Kidney epithelial cell (primary cell): Measurements from ENCODE around the gene NEURL1B. TPM values are rescaled to one million over a fixed set of nuclear protein-coding genes. Genes with fewer than 3 reads are reported as not detected.

Experiments
- DNase-seq: peaks from one replicate; pipeline ENCODE4 v3.0.0-alpha.2; 2010; ENCODE audit warnings: low read depth
- H3K27me3 ChIP-seq: 2 replicates; pipeline ENCODE4 v1.6.0; 2011; ENCODE audit warnings: low read length; ENCODE audit not compliant: control insufficient read depth, insufficient read depth
- H3K36me3 ChIP-seq: 2 replicates; pipeline ENCODE4 v1.5.1; 2011; ENCODE audit warnings: low read length; ENCODE audit not compliant: control insufficient read depth, insufficient read depth
- H3K4me3 ChIP-seq: 2 replicates; pipeline ENCODE4 v1.5.1; 2011; ENCODE audit warnings: low read depth, mild to moderate bottlenecking, control low read depth, low read length
- total RNA-seq: library from RNA; depleted of rRNA; stranded (reverse); fragments of >200 nt; gene quantifications from 2 replicates; pipeline ENCODE4 v1.2.3, GENCODE V29; 2015
- TF ChIP-seq, protein P1 (sequence below): IDR thresholded peaks from 2 replicates; pipeline ENCODE4 v1.5.1; 2011; ENCODE audit warnings: mild to moderate bottlenecking, moderate library complexity, low read length, control low read depth, inconsistent platforms; ENCODE audit not compliant: insufficient read depth, poor library complexity, severe bottlenecking

The NEURL1B gene
- total RNA-seq, 1 donor from 2014 or later: 5.1 TPM

GRCh38 chr5:172634106-172634899 lies 6.8 kb upstream of the NEURL1B start:
- Histone ChIP-seq H3K36me3 (no peaks in the 10 kb centered on the region), H3K4me3 (no peak overlapping the region), H3K27me3 (peaks cover 20% of the 10 kb centered on the region)
- TF ChIP-seq, protein P1, sequence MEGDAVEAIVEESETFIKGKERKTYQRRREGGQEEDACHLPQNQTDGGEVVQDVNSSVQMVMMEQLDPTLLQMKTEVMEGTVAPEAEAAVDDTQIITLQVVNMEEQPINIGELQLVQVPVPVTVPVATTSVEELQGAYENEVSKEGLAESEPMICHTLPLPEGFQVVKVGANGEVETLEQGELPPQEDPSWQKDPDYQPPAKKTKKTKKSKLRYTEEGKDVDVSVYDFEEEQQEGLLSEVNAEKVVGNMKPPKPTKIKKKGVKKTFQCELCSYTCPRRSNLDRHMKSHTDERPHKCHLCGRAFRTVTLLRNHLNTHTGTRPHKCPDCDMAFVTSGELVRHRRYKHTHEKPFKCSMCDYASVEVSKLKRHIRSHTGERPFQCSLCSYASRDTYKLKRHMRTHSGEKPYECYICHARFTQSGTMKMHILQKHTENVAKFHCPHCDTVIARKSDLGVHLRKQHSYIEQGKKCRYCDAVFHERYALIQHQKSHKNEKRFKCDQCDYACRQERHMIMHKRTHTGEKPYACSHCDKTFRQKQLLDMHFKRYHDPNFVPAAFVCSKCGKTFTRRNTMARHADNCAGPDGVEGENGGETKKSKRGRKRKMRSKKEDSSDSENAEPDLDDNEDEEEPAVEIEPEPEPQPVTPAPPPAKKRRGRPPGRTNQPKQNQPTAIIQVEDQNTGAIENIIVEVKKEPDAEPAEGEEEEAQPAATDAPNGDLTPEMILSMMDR: no peak
- no peak for DNase-seq

DNA sequence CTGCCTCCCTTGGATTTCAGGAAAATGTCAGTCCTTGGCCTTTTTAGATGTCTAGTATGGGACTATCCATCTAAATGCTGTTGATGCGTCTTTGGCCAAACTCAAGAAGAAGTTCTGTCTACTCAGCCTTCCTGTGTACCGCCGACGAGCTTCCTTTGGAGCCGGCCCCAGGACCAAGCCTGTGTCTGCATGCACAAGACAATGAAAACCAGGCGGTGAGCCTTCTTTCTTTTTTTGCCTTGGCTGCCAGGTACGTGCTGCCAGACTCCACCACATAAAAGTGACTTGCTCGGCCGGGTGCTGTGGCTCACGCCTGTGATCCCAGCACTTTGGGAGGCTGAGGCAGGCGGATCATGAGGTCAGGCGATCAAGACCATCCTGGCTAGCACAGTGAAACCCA lies 6.0 kb upstream of the NEURL1B start:
- H3K27me3 ChIP-seq: peaks cover 20% of the 10 kb centered on the region
- DNase-seq: no peak
- no peak overlapping the region for H3K4me3 ChIP-seq
- TF ChIP-seq, protein P1: no peak
- H3K36me3 ChIP-seq: no peaks in the 10 kb centered on the region

- Histone ChIP-seq H3K36me3 (no peaks in the 10 kb centered on the region), H3K27me3 (peaks cover 22% of the 10 kb centered on the region), H3K4me3 (no peak overlapping the region)
- TF ChIP-seq, protein P1: no peak
- DNase-seq: no peak
These were observed 4.6 kb upstream of the NEURL1B start for GRCh38 chr5:172636279-172637050.

DNA sequence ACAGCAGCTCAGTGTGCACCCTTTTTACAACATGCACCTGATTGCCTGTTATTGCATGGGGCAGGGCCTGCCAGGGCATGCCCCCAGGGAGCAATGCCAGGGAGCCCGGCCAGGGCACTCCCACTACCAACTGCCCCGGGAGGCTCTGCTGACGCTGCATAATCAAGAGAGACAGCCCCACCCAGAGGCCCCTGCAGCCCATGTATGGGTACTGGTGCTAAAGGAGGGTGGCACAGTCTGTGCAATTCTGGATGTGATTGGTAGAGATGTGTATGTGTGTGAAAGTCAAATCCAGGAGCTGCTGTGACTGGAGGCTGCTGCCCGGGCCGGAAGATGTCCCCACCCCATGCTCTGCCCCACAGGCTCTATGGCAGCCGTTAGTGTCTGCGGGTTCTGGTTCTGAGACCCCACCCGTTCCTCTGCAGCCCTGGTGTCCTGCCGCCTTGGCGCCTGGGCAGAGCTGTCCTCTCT lies 3.9 kb upstream of the NEURL1B start:
- TF ChIP-seq, protein P1: no peak
- H3K27me3 ChIP-seq: peaks cover 27% of the 10 kb centered on the region
- no peaks in the 10 kb centered on the region for H3K36me3 ChIP-seq
- no peak overlapping the region for H3K4me3 ChIP-seq
- no peak for DNase-seq

GRCh38 chr5:172637740-172638139 lies 3.3 kb upstream of the NEURL1B start:
- no peaks in the 10 kb centered on the region for H3K36me3 ChIP-seq
- H3K27me3 ChIP-seq: peaks cover 32% of the 10 kb centered on the region
- TF ChIP-seq, protein P1: no peak
- no peak overlapping the region for H3K4me3 ChIP-seq
- no peak for DNase-seq
